Mammary epithelial cell (primary cell): Measurements from ENCODE around the gene ANKRD65.

ENCODE experiments used
- EZH2 ChIP-seq: IDR thresholded peaks from 2 replicates; pipeline ENCODE4 v1.6.1; 2012; ENCODE audit warnings: low read length, inconsistent platforms, borderline replicate concordance
- TF ChIP-seq, protein P1 (sequence below), 2 donors: IDR thresholded peaks in 1 of 2; conservative IDR thresholded peaks in 1 of 2; 2 replicates each; pipeline ENCODE4 v1.5.1; 2011 to 2012; ENCODE audit warnings: inconsistent platforms in 2 of 2, low read length in 2 of 2, mild to moderate bottlenecking in 2 of 2, control low read depth in 1 of 2, low read depth in 1 of 2; ENCODE audit not compliant: insufficient read depth in 1 of 2; ENCODE audit errors: extremely low read depth in 1 of 2

DNA sequence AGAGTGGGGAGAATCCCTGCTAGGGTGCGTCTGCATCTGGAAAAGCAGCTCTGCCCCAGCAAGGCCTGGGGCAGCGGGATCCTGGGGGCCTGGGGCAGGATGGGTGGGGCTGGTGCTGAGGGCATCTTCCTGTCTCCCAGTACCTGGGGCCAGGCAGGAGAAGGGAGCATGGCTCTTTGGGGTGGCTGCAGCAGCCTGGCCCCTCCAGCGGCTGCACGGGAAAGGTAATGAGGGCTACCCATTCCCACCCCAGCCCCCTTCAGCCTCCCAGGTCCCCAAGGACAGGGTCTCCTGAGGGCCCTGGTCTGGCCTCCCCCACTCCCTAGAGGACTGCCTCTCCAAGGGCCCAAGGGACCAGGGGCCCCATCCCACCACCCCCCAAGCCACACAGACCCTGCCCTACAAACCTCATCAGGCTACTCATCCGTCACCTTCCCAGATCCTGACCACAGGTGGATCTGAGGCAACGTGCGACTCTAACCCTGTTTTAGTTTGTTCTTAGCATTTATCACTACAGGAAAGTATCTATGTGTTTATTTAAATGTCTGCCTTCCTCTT is 910 bp upstream of the ANKRD65 start:
- TF ChIP-seq, protein P1, sequence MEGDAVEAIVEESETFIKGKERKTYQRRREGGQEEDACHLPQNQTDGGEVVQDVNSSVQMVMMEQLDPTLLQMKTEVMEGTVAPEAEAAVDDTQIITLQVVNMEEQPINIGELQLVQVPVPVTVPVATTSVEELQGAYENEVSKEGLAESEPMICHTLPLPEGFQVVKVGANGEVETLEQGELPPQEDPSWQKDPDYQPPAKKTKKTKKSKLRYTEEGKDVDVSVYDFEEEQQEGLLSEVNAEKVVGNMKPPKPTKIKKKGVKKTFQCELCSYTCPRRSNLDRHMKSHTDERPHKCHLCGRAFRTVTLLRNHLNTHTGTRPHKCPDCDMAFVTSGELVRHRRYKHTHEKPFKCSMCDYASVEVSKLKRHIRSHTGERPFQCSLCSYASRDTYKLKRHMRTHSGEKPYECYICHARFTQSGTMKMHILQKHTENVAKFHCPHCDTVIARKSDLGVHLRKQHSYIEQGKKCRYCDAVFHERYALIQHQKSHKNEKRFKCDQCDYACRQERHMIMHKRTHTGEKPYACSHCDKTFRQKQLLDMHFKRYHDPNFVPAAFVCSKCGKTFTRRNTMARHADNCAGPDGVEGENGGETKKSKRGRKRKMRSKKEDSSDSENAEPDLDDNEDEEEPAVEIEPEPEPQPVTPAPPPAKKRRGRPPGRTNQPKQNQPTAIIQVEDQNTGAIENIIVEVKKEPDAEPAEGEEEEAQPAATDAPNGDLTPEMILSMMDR (conservative IDR thresholded peaks at IDR 0.05 in 1 of 2, IDR thresholded peaks at IDR 0.05 in 1 of 2; ENCODE audit: extremely low read depth in 1 of 2, insufficient read depth in 1 of 2, low read depth in 1 of 2, low read length in 2 of 2) = no peak
- no peak for TF ChIP-seq EZH2
